OCI-LY7 (cell line): ENCODE measurements around the gene TNXB.

Experiments used
- EZH2phosphoT487 ChIP-seq: fragments of 200-600 bp; sonication (generic); IDR thresholded peaks from 2 replicates; pipeline ENCODE4 v1.6.1; 2018; ENCODE audit warnings: low read depth, borderline replicate concordance, mild to moderate bottlenecking, mixed run types, antibody characterized with exemption, low read length, moderate library complexity, mixed read lengths
- TF ChIP-seq, protein P1 (sequence below): fragments of 200-600 bp; sonication (generic); conservative IDR thresholded peaks from 2 replicates; pipeline ENCODE4 v1.5.1; 2014; ENCODE audit warnings: mild to moderate bottlenecking, antibody characterized with exemption, low read length, moderate library complexity, mixed read lengths

DNA sequence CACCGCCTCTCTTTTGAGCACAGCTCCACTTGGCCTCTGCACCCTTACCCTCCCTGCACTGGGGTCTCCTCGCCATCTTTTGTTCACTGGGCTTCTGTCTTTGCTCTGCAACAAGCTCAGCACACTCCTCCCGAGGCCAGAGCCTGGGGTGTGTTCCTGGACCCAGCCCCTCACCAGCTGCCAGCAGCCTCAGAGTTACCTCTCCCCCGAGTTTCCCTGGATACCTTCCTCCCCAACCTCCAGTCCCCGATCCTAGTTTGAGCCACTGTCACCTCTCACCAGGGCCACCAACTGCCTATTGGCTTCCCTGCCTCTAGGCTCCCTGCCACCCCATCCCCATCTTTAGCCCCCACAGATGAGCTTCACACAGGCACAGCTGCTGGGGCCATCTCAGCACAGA, 58.6 kb downstream of the TNXB start:
- TF ChIP-seq, protein P1, sequence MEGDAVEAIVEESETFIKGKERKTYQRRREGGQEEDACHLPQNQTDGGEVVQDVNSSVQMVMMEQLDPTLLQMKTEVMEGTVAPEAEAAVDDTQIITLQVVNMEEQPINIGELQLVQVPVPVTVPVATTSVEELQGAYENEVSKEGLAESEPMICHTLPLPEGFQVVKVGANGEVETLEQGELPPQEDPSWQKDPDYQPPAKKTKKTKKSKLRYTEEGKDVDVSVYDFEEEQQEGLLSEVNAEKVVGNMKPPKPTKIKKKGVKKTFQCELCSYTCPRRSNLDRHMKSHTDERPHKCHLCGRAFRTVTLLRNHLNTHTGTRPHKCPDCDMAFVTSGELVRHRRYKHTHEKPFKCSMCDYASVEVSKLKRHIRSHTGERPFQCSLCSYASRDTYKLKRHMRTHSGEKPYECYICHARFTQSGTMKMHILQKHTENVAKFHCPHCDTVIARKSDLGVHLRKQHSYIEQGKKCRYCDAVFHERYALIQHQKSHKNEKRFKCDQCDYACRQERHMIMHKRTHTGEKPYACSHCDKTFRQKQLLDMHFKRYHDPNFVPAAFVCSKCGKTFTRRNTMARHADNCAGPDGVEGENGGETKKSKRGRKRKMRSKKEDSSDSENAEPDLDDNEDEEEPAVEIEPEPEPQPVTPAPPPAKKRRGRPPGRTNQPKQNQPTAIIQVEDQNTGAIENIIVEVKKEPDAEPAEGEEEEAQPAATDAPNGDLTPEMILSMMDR, result no peak
- no peak for TF ChIP-seq EZH2phosphoT487
